RWPE2 (cell line): Measurements from ENCODE around the gene ADAMTSL1.

Experiments used
- ATAC-seq: fragments of 200-7000 bp; cut with Tn5 transposase; 3 replicates; pipeline ENCODE4 v1.9.1; 2021; ENCODE audit warnings: low read depth
- DNase-seq: peaks from one replicate; pipeline ENCODE4 v3.0.0-alpha.2; 2020; ENCODE audit warnings: low spot score
- H3K27ac ChIP-seq: fragments of 450-650 bp; 2 replicates; pipeline ENCODE4 v1.5.1; 2017; ENCODE audit warnings: mild to moderate bottlenecking; ENCODE audit not compliant: poor library complexity, severe bottlenecking
- H3K27me3 ChIP-seq: fragments of 250-450 bp; sonication (Bioruptor Pico); 2 replicates; pipeline ENCODE4 v1.5.1; 2021; ENCODE audit warnings: mild to moderate bottlenecking, moderate library complexity; ENCODE audit not compliant: insufficient read depth, poor library complexity, severe bottlenecking
- H3K36me3 ChIP-seq: fragments of 250-450 bp; sonication (Bioruptor Pico); 2 replicates; pipeline ENCODE4 v1.5.1; 2020; ENCODE audit warnings: low read depth, mild to moderate bottlenecking, moderate library complexity
- H3K4me1 ChIP-seq: fragments of 250-450 bp; sonication (Bioruptor Pico); 2 replicates; pipeline ENCODE4 v1.5.1; 2021; ENCODE audit warnings: mild to moderate bottlenecking, moderate library complexity; ENCODE audit not compliant: insufficient read depth, poor library complexity, severe bottlenecking
- H3K4me3 ChIP-seq: fragments of 250-450 bp; sonication (Bioruptor Pico); 2 replicates; pipeline ENCODE4 v1.5.1; 2021; ENCODE audit warnings: mild to moderate bottlenecking, moderate library complexity; ENCODE audit not compliant: severe bottlenecking
- H3K9me3 ChIP-seq: fragments of 250-450 bp; sonication (Bioruptor Pico); 2 replicates; pipeline ENCODE4 v1.5.1; 2021; ENCODE audit warnings: mild to moderate bottlenecking, moderate library complexity; ENCODE audit not compliant: severe bottlenecking
- TF ChIP-seq, protein P1 (sequence below): fragments of 450-650 bp; IDR thresholded peaks from one replicate; pipeline ENCODE4 v1.5.1; 2017; ENCODE audit warnings: mild to moderate bottlenecking, moderate library complexity; ENCODE audit not compliant: poor library complexity, severe bottlenecking

Gene ADAMTSL1

GRCh38 chr9:18638371-18639249 is 164.7 kb downstream of the ADAMTSL1 start:
- Histone ChIP-seq H3K4me1 (no peaks in the 10 kb centered on the region), H3K36me3 (no peaks in the 10 kb centered on the region), H3K4me3 (no peak overlapping the region), H3K9me3 (no peaks in the 10 kb centered on the region), H3K27me3 (no peaks in the 10 kb centered on the region), H3K27ac (no peak overlapping the region)
- ATAC-seq (no peak), DNase-seq (no peak)
- TF ChIP-seq, protein P1, sequence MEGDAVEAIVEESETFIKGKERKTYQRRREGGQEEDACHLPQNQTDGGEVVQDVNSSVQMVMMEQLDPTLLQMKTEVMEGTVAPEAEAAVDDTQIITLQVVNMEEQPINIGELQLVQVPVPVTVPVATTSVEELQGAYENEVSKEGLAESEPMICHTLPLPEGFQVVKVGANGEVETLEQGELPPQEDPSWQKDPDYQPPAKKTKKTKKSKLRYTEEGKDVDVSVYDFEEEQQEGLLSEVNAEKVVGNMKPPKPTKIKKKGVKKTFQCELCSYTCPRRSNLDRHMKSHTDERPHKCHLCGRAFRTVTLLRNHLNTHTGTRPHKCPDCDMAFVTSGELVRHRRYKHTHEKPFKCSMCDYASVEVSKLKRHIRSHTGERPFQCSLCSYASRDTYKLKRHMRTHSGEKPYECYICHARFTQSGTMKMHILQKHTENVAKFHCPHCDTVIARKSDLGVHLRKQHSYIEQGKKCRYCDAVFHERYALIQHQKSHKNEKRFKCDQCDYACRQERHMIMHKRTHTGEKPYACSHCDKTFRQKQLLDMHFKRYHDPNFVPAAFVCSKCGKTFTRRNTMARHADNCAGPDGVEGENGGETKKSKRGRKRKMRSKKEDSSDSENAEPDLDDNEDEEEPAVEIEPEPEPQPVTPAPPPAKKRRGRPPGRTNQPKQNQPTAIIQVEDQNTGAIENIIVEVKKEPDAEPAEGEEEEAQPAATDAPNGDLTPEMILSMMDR: no peak

DNA sequence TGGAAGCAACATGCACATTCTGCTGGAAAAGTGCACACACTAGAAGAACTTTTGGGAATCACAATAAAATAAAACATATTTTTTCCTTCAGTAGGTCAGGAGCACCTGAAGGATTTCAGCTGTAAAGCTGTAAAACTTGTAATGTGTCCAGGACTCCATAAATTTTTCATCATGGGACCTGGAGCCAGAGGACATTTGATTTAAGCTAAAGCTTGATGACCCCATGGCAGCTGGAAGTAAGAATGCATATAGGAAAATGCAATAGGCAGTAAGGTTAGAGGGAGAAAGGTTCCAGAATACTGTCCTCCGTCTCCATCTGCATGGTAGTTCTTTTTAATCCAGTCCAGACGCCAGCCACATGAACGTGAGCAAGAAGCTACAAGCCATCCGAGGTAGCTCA is 166.0 kb downstream of the ADAMTSL1 start:
- ATAC-seq (no peak), DNase-seq (no peak)
- no peaks in the 10 kb centered on the region for H3K36me3 ChIP-seq
- TF ChIP-seq, protein P1: no peak
- no peaks in the 10 kb centered on the region for H3K27me3 ChIP-seq
- no peaks in the 10 kb centered on the region for H3K4me1 ChIP-seq
- H3K9me3 ChIP-seq: no peaks in the 10 kb centered on the region
- no peak overlapping the region for H3K27ac ChIP-seq
- no peak overlapping the region for H3K4me3 ChIP-seq

- peak overlapping the region; percentile 30 for H3K27ac ChIP-seq
- ATAC-seq (peak; percentile 66), DNase-seq (no peak)
- H3K27me3 ChIP-seq: no peaks in the 10 kb centered on the region
- TF ChIP-seq, protein P1: no peak
- H3K9me3 ChIP-seq: no peaks in the 10 kb centered on the region
- no peak overlapping the region for H3K4me3 ChIP-seq
- H3K4me1 ChIP-seq: peaks cover 13% of the 10 kb centered on the region
- H3K36me3 ChIP-seq: no peaks in the 10 kb centered on the region
These were observed 185.1 kb downstream of the ADAMTSL1 start for GRCh38 chr9:18658804-18659705.

- TF ChIP-seq, protein P1: no peak
- H3K9me3 ChIP-seq: no peaks in the 10 kb centered on the region
- no peak for DNase-seq
- no peak overlapping the region for H3K27ac ChIP-seq
- no peaks in the 10 kb centered on the region for H3K36me3 ChIP-seq
- H3K4me3 ChIP-seq: no peak overlapping the region
- ATAC-seq: no peak
- peaks cover 13% of the 10 kb centered on the region for H3K4me1 ChIP-seq
- H3K27me3 ChIP-seq: no peaks in the 10 kb centered on the region
These were observed 186.0 kb downstream of the ADAMTSL1 start for GRCh38 chr9:18660001-18660400.
